GM03348 (cell line): ENCODE measurements around the gene APOBEC3B.
"Not testable (repeated sequence)": the region's sequence is repeated elsewhere in the genome, so short reads cannot be mapped to it uniquely, and the experiment has no call there.

Source experiments
- DNase-seq: peaks from one replicate; pipeline ENCODE4 v3.0.0; 2012; ENCODE audit warnings: low spot score

APOBEC3B gene

DNA sequence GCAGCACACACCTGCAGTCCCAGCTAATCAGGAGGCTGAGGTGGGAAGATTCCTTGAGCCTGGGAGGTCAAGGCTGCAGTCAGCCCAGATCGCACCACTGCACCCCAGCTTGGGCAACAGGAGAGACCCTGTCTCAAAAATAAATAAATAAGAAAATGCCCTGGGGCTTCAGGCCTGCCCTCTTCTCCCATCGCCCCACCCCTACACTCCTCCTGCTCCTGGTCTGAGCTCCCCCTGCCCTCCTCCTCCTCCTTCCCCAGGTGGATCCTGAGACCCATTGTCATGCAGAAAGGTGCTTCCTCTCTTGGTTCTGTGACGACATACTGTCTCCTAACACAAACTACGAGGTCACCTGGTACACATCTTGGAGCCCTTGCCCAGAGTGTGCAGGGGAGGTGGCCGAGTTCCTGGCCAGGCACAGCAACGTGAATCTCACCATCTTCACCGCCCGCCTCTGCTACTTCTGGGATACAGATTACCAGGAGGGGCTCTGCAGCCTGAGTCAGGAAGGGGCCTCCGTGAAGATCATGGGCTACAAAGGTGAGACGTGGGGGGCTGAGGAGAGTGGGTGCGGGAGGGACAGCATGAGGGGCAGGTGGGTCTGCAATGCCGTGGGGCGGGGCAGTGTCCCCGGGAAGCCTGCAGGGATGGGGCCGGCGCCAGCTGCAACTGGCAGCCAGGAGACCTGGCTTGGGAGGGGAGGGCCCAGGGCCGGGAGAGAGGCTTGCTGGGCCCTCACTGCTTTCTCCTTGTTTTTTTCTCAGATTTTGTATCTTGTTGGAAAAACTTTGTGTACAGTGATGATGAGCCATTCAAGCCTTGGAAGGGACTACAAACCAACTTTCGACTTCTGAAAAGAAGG lies 49.5 kb downstream of the APOBEC3B start:
- not testable (repeated sequence) for DNase-seq

DNA sequence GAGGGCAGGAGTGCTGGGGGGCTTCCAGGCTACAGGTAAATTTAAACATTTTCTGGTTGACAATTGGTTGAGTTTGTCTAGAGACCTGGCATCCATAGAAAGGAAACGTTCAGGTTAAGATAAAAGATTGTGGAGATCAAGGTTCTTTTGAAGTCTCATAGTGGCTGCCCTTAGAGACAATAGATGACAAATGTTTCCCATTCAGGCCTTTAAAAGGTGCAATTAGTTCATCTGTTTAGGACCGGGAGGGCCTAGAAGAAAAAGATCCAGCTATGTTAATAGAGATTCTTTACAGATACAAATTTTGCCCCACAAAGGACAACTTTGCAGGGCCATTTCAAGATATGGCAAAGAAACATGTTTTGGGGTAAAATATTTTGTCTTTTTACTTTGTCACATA lies 54.9 kb downstream of the APOBEC3B start:
- not testable (repeated sequence) for DNase-seq

DNA sequence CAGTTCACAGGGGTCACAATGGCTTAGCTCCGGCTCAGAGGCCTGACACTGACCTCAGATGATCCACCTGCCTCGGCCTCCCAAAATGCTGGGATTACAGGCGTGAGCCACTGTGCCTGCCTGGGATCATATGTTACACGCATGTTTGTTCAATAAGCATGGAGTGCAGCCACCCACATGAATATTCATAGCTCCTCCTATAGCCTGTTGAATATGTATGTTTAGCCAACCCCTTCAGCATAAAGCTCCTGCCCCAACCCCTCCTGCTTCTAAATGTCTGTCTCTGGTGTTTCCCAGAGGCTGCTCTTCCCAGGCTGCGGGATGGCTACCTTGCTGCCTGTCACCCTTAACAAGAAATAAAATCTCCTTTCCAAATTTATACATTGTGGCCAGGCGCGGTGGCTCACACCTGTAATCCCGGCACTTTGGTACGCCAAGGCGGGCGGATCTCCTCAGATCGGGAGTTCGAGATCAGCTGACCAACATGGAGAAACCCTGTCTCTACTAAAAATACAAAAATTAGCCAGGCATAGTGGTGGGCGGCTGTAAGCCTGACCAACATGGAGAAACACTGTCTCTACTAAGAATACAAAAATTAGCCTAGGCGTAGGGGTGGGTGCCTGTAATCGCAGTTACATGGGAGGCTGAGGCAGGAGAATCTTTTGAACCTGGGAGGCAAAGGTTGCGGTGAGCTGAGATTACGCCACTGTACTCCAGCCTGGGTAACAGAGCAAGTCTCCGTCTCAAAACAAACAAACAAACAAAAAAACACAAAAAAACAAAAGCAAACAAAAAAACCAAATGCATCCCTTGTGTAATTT lies 57.4 kb downstream of the APOBEC3B start:
- DNase-seq: no peak

DNA sequence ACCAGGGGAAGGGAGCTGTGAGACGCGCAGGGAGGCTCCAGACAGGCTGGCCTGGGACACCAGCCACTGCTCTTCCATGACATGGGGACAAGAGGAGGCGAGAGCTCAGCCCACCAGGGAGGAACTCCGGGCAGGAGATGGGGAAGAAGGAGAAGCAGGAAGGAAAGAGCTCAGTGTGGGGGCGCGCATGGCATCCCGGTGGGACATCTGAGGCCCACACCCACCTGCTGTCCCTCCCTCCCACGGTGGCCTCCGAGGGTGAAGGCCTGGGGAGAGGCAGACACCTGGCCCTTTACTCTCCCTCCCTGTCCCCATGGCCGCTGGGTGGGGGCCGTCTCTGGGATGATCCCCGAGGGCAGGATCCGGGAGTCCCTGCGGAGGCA lies 58.0 kb downstream of the APOBEC3B start:
- DNase-seq: not testable (repeated sequence)

- peak; percentile 36 for DNase-seq
Measured at GRCh38 chr22:39040538-39041296, 58.6 kb downstream of the APOBEC3B start, which contains the start of gene APOBEC3F. TSS of gene APOBEC3F (plus strand) at chr22:39040864. CDS start at chr22:39040961, 97 bp downstream.

- DNase-seq: no peak
Measured at GRCh38 chr22:39041908-39042307, 59.8 kb downstream of the APOBEC3B start.
